Measurements from ENCODE around the gene CREBBP. TPM values are rescaled to one million over a fixed set of nuclear protein-coding genes. Genes with fewer than 3 reads are reported as not detected.

The CREBBP gene
- total and polyA plus RNA-seq, 2 experiments from 2014 or later: 36.9 to 54.8 TPM

DNA sequence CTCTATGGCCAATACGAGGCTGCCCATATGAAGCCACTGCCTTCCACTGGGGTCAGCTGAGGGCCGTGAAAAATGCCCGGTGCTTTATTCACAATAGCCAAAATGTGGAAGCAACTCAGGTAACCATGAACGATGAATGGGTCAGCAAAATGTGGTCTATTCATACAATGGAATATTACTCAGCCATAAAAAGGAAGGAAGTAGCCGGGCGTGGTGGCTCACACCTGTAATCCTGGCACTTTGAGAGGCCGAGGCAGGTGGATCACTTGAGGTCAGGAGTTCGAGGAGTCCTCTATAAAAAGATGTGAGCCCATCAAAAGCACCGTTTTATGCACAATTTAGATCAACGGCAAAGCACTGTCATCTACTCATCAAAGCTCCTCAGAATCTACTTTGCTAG lies 158.0 kb downstream of the CREBBP start (continued):
- TF ChIP-seq, protein P1, sequence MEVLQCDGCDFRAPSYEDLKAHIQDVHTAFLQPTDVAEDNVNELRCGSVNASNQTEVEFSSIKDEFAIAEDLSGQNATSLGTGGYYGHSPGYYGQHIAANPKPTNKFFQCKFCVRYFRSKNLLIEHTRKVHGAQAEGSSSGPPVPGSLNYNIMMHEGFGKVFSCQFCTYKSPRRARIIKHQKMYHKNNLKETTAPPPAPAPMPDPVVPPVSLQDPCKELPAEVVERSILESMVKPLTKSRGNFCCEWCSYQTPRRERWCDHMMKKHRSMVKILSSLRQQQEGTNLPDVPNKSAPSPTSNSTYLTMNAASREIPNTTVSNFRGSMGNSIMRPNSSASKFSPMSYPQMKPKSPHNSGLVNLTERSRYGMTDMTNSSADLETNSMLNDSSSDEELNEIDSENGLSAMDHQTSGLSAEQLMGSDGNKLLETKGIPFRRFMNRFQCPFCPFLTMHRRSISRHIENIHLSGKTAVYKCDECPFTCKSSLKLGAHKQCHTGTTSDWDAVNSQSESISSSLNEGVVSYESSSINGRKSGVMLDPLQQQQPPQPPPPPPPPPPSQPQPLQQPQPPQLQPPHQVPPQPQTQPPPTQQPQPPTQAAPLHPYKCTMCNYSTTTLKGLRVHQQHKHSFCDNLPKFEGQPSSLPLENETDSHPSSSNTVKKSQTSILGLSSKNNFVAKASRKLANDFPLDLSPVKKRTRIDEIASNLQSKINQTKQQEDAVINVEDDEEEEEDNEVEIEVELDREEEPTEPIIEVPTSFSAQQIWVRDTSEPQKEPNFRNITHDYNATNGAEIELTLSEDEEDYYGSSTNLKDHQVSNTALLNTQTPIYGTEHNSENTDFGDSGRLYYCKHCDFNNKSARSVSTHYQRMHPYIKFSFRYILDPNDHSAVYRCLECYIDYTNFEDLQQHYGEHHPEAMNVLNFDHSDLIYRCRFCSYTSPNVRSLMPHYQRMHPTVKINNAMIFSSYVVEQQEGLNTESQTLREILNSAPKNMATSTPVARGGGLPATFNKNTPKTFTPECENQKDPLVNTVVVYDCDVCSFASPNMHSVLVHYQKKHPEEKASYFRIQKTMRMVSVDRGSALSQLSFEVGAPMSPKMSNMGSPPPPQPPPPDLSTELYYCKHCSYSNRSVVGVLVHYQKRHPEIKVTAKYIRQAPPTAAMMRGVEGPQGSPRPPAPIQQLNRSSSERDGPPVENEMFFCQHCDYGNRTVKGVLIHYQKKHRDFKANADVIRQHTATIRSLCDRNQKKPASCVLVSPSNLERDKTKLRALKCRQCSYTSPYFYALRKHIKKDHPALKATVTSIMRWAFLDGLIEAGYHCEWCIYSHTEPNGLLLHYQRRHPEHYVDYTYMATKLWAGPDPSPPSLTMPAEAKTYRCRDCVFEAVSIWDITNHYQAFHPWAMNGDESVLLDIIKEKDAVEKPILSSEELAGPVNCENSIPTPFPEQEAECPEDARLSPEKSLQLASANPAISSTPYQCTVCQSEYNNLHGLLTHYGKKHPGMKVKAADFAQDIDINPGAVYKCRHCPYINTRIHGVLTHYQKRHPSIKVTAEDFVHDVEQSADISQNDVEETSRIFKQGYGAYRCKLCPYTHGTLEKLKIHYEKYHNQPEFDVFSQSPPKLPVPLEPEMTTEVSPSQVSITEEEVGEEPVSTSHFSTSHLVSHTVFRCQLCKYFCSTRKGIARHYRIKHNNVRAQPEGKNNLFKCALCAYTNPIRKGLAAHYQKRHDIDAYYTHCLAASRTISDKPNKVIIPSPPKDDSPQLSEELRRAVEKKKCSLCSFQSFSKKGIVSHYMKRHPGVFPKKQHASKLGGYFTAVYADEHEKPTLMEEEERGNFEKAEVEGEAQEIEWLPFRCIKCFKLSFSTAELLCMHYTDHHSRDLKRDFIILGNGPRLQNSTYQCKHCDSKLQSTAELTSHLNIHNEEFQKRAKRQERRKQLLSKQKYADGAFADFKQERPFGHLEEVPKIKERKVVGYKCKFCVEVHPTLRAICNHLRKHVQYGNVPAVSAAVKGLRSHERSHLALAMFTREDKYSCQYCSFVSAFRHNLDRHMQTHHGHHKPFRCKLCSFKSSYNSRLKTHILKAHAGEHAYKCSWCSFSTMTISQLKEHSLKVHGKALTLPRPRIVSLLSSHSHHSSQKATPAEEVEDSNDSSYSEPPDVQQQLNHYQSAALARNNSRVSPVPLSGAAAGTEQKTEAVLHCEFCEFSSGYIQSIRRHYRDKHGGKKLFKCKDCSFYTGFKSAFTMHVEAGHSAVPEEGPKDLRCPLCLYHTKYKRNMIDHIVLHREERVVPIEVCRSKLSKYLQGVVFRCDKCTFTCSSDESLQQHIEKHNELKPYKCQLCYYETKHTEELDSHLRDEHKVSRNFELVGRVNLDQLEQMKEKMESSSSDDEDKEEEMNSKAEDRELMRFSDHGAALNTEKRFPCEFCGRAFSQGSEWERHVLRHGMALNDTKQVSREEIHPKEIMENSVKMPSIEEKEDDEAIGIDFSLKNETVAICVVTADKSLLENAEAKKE (CRISPR knock-in tag; IDR thresholded peaks at IDR 0.05): no peak
- no peak for TF ChIP-seq EZH2phosphoT487 (IDR thresholded peaks at IDR 0.05; ENCODE audit: unreplicated experiment)

- H3K27me3 ChIP-seq (ENCODE audit: insufficient read depth): no peaks in the 10 kb centered on the region
- H3K4me3 ChIP-seq: no peak overlapping the region
- H2AFZ ChIP-seq: no peak overlapping the region
- peaks cover 17% of the 10 kb centered on the region for H3K79me2 ChIP-seq (replicated peaks; ENCODE audit: insufficient read depth)
- no peak for ATAC-seq
- no peak overlapping the region for H3K4me3 Mint-ChIP-seq
- peaks cover 9% of the 10 kb centered on the region for H4K20me1 ChIP-seq (replicated peaks; ENCODE audit: insufficient read depth)
- peaks cover 14% of the 10 kb centered on the region for H3K27me3 Mint-ChIP-seq (ENCODE audit: insufficient read depth, low read depth, poor library complexity)
- H3F3A ChIP-seq (replicated peaks; ENCODE audit: low read depth): 0 out of 2 replicates have a peak, but pooled peaks cover 4% of the 10 kb centered on the region
- peaks cover 12% of the 10 kb centered on the region; the same call in 1 of the 2 replicates for H3K4me1 ChIP-seq (ENCODE audit: insufficient read depth)
- H3K4me2 ChIP-seq: no peak overlapping the region
- peaks cover 3% of the 10 kb centered on the region; the same call in 2 of the 3 replicates for H3K36me3 Mint-ChIP-seq (ENCODE audit: low read depth)
- no peaks in the 10 kb centered on the region for H3K9me2 ChIP-seq (ENCODE audit: insufficient read depth)
- DNase-seq (ENCODE audit: low spot score): no peak
- H3K9me3 Mint-ChIP-seq: no peaks in the 10 kb centered on the region
- no peaks in the 10 kb centered on the region for H3K36me3 ChIP-seq (ENCODE audit: insufficient read depth)
- H3K27ac ChIP-seq (ENCODE audit: low read depth): no peak overlapping the region
- H3K27ac Mint-ChIP-seq: no peak overlapping the region
- H3K4me1 Mint-ChIP-seq: peaks cover 7% of the 10 kb centered on the region
- TF ChIP-seq NANOG (IDR thresholded peaks at IDR 0.05; ENCODE audit: borderline replicate concordance) (no peak), ZNF114 (CRISPR knock-in tag; IDR thresholded peaks at IDR 0.05) (no peak), EZH2phosphoT487 (IDR thresholded peaks at IDR 0.05; ENCODE audit: unreplicated experiment) (no peak), POLR2AphosphoS5 (IDR thresholded peaks at IDR 0.05; ENCODE audit: low read depth) (no peak), CREB1 (CRISPR knock-in tag; IDR thresholded peaks at IDR 0.05; ENCODE audit: low read depth) (no peak), ZNF331 (CRISPR knock-in tag; IDR thresholded peaks at IDR 0.05; ENCODE audit: low read depth) (no peak)
- TF ChIP-seq, protein P1 (CRISPR knock-in tag; IDR thresholded peaks at IDR 0.05): no peak
- TF ChIP-seq, protein P2, sequence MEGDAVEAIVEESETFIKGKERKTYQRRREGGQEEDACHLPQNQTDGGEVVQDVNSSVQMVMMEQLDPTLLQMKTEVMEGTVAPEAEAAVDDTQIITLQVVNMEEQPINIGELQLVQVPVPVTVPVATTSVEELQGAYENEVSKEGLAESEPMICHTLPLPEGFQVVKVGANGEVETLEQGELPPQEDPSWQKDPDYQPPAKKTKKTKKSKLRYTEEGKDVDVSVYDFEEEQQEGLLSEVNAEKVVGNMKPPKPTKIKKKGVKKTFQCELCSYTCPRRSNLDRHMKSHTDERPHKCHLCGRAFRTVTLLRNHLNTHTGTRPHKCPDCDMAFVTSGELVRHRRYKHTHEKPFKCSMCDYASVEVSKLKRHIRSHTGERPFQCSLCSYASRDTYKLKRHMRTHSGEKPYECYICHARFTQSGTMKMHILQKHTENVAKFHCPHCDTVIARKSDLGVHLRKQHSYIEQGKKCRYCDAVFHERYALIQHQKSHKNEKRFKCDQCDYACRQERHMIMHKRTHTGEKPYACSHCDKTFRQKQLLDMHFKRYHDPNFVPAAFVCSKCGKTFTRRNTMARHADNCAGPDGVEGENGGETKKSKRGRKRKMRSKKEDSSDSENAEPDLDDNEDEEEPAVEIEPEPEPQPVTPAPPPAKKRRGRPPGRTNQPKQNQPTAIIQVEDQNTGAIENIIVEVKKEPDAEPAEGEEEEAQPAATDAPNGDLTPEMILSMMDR (conservative IDR thresholded peaks at IDR 0.05; ENCODE audit: low read depth in 2 of 2): no peak
Observed at GRCh38 chr16:3720418-3720817, 160.1 kb downstream of the CREBBP start.
